Activated CD8-positive, alpha-beta memory T cell treated with anti-CD3 and anti-CD28 coated beads for 1 hour (primary cell): ENCODE data around the gene BTG2.
"Not testable (repeated sequence)": the region's sequence is repeated elsewhere in the genome, so short reads cannot be mapped to it uniquely, and the experiment has no call there.

Experiments
- DNase-seq, 2 donors: peaks; one replicate each; pipeline ENCODE4 v3.0.0-alpha.2; 2020; ENCODE audit warnings: low read depth in 1 of 2; ENCODE audit errors: extremely low read depth in 1 of 2

The BTG2 gene

GRCh38 chr1:203311368-203312301 lies 6.3 kb downstream of the BTG2 start:
- no peak for DNase-seq

DNA sequence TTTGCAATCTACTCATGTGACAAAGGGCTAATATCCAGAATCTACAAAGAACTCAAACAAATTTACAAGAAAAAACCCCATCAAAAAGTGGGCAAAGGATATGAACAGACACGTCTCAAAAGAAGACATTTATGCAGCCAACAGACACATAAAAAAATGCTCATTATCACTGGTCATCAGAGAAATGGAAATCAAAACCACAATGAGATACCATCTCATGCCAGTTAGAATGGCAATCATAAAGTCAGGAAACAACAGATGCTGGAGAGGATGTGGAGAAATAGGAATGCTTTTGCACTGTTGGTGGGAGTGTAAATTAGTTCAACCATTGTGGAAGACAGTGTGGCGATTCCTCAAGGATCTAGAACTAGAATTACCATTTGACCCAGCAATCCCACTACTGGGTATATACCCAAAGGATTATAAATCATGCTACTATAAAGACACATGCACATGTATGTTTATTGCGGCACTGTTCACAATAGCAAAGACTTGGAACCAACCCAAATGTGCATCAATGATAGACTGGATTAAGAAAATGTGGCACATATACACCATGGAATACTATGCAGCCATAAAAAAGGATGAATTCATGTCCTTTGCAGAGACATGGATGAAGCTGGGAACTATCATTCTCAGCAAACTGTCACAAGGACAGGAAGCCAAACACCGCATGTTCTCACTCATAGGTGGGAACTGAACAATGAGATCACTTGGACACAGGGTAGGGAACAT lies 8.9 kb downstream of the BTG2 start:
- not testable (repeated sequence) for DNase-seq

DNA sequence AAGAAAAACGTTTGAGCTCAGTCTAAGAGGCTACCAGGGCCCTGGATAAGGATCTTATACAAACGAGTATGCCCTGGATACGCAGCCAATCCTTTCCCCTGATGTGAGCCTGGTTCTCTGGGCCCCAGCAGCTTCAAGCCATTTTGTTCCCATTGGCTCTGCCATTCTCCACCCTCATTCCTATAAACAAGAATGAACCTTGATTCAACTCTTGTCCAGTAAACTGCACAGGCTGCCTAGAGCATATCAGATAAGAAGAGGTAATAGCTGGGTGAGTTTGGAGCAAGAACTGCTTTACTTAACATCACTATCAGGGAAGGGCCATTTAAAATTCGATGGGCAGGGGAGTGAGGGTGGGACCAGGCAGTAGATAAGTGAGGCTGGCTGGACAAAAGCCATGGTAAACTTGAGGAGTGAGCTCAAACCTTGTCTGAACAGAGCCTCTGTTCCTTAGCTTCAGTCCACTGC lies 11.3 kb downstream of the BTG2 start:
- no peak for DNase-seq

- no peak for DNase-seq
Observed at GRCh38 chr1:203317429-203318228, 12.3 kb downstream of the BTG2 start.

DNA sequence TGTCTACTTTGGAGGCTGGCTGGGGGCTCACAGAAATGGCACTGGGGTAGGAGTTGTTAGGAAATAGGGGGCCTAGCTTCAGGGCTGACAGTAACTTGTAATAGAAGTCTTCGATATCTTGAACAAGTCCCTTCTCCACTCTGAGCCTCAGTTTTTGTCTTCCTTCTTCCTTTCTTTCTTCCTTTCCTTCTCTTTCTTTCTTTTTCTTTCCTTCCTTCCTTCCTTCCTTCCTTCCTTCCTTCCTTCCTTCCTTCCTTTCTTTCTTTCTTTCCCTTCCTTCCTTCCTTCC lies 12.9 kb downstream of the BTG2 start:
- DNase-seq, result no peak

GRCh38 chr1:203320591-203321272 lies 15.4 kb downstream of the BTG2 start:
- DNase-seq, result no peak

GRCh38 chr1:203321273-203322052 lies 16.1 kb downstream of the BTG2 start:
- no peak for DNase-seq

DNA sequence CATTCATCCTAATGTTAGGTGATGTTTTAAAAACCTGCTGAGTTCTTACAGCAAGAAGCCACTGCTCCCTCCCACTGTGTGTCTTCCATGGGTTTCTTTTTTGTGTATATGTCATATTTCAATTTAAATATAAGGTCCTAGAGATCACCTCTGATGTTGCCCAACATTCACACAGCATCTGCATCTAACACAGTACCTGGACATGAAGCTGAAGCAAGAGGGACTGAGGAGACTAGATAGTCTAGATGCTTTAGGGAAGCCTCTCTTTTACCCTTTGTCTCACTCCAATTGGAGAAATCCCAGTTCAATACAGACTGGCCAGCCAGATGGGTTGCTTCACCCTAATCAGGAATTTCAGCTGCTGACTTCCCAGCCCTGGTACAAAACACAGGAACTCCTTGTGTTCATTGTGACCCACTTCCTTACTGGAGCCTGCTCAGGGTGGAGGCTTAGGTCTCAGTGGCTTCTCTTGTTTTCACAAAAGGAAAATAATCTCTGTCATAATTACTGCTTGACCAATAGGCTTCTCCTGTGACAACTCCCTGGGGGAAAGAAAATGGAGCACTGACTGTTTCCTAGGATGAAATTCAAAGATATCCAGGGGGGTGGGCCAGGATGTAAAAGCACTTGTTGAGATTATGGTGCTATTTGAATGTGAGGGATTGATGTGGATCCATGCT lies 17.3 kb downstream of the BTG2 start:
- DNase-seq, result no peak

DNA sequence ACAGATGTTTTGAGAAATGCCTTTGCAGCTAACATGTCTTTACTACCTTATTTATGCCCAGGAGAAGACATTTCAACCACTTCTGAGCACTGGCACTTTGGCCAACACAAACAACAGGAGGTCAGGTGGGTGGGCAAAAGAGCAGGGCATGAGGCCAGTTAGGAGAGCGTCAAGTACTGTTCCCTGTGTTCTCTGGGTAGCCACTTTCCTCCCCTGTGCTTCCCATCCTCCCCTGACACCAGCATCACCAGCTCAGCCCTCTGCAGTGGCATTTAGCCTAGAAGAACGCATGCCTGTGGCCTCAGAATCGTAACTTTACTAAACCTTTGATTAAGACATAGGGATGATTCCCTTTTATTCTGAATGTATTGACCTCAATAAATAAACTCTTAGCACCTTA lies 18.3 kb downstream of the BTG2 start:
- no peak for DNase-seq

- no peak for DNase-seq
Observed at GRCh38 chr1:203324105-203325025, 19.0 kb downstream of the BTG2 start.

DNA sequence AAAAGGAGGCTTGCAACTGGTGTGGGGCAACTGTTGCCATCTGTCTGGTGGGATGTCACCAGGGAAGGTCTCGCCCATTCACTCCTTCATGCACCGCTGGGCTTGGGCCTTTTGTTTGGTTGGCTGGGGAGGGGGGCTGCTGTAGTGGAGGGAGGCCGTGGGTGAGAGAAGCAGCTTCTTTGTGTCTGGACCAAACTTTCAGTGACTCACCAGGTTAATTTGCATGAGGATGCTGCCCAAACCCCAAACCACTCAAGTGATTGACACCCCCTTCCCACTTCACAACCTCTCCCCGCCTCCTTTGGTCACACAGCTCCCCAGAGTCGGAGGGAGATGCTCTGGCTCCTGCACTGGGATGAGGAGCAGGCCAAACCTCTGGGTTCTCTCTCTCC lies 19.7 kb downstream of the BTG2 start:
- DNase-seq, result no peak

DNA sequence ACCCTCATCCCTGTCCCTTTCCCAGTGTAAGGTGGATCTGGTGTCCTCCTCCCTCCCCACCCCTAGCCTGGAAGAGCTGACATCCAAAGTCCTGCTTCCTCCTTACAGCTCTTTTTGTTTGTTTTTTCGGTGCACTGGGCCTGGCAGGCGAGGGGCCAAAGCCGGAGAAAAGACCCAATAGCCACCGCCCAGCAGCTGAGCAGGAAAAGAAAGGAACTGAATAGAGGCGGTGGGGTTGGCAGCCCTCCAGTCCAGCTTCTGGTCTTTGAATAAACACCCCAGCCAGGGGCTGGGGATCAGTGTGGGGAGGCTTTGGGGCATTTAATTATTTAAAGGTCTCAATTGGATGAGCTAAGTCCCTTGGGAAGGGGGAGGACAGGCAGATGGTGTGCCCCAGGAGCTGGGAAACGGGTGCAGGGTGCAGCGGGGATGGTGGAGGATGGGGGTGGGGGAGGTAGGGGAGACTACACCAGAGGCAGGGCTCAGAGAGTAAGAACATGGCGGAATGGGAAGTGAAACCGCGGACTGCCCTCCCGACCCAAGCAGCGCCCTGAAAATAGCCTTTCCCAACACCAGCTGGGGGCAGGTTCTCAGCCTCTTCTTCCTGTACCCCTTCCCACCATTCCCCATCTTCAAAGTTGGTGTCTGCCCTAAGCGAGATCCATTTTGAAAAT lies 20.2 kb downstream of the BTG2 start:
- DNase-seq, result no peak

GRCh38 chr1:203326830-203327683 lies 21.7 kb downstream of the BTG2 start:
- peak; percentile 82 to 91 for DNase-seq

GRCh38 chr1:203327684-203328457 lies 22.6 kb downstream of the BTG2 start:
- peak in 1 of 2 donors; percentile 47 for DNase-seq

DNA sequence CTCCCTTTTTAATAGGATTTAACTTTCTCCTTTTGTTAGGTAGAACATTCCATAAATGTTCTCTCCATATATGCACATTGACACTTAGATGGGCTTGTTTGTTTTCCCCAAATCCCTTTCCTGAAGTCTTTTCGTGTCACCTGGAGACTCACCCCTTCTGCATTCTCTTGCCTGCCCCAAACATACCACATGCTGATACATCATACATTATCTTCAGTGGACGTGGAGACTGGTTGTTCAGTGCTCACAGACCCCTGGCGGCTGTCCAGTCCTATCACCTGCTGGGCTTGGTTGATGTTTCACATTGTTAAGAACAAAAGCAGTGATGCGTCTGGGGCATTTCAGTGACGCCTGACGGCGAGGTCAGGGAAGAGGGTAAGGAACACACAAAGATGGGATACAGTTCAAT lies 23.4 kb downstream of the BTG2 start:
- DNase-seq, result no peak

- DNase-seq, result no peak
Observed at GRCh38 chr1:203331224-203331623, 25.9 kb downstream of the BTG2 start.
